ENCODE measurements around the gene VENTX.
A peak's percentile ranks its signal among the peaks of the same experiment; 100 is the strongest.
"Not testable (repeated sequence)": the region's sequence is repeated elsewhere in the genome, so short reads cannot be mapped to it uniquely, and the experiment has no call there.

VENTX gene

GRCh38 chr10:133259602-133259989 lies 21.9 kb downstream of the VENTX start:
- DNase-seq, result no peak

GRCh38 chr10:133260895-133261725 lies 23.5 kb downstream of the VENTX start:
- DNase-seq, result peak; percentile 46

- no peak for DNase-seq
These were observed 24.2 kb downstream of the VENTX start for GRCh38 chr10:133261726-133262325.

GRCh38 chr10:133262696-133263095 lies 25.0 kb downstream of the VENTX start:
- DNase-seq, result no peak

- no peak for DNase-seq
These were observed 26.0 kb downstream of the VENTX start for GRCh38 chr10:133263674-133264073.

- DNase-seq, result no peak
These were observed 26.8 kb downstream of the VENTX start for GRCh38 chr10:133264461-133264860.

GRCh38 chr10:133265052-133265451 lies 27.4 kb downstream of the VENTX start:
- not testable (repeated sequence) for DNase-seq

GRCh38 chr10:133266056-133266795 lies 28.6 kb downstream of the VENTX start:
- no peak for DNase-seq

GRCh38 chr10:133267293-133267692 lies 29.6 kb downstream of the VENTX start:
- DNase-seq, result no peak

GRCh38 chr10:133267829-133268228 lies 30.2 kb downstream of the VENTX start:
- no peak for DNase-seq

GRCh38 chr10:133268532-133268931 lies 30.9 kb downstream of the VENTX start:
- no peak for DNase-seq

GRCh38 chr10:133269367-133269766 lies 31.7 kb downstream of the VENTX start:
- no peak for DNase-seq

- no peak for DNase-seq
These were observed 32.5 kb downstream of the VENTX start for GRCh38 chr10:133270204-133270603.

- no peak for DNase-seq
These were observed 33.2 kb downstream of the VENTX start for GRCh38 chr10:133270773-133271297.

GRCh38 chr10:133271521-133272300 lies 34.1 kb downstream of the VENTX start:
- DNase-seq, result no peak

- DNase-seq, result no peak
These were observed 34.8 kb downstream of the VENTX start for GRCh38 chr10:133272301-133272963.

GRCh38 chr10:133272964-133273420 lies 35.3 kb downstream of the VENTX start:
- DNase-seq, result no peak

- no peak for DNase-seq
These were observed 36.0 kb downstream of the VENTX start for GRCh38 chr10:133273534-133274143.

- DNase-seq, result peak; percentile 85
These were observed 37.4 kb downstream of the VENTX start for GRCh38 chr10:133274751-133275683.

- DNase-seq, result peak; percentile 21
These were observed 38.0 kb downstream of the VENTX start for GRCh38 chr10:133275684-133276092.

GRCh38 chr10:133276100-133276434 lies 38.4 kb downstream of the VENTX start:
- DNase-seq, result no peak
